ENCODE data around the gene DOCK2.

DOCK2 gene

DNA sequence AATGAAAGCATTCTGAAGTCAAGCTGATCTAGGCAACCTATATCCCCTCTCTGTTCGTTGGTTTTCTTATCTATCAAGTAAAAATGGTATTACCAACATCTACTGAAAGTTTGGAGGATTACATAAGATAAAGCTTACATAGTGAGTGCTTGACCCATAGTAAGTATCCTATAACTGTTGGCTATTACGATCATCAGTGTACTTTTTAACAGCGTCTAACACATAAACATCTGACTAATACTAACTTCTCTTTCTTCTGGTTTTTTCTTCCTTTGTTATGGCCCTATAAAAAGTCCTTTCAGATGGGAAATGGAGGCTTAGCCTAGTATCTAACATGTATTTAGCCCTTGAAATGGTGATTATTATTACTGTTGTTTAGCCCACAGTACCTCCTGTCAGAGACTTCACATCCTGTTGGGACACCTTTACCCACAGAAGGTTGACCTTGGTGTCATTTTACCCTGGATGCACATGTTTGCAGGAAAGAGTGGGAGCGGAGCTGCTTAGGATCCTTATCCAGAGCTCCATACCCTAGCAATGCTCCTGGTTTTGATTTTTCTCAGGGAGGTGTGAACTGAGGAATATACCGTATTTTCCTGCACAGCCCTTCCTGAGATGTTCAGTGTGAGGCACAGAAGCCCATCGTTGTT, 337.2 kb downstream of the DOCK2 start:
- TF ChIP-seq, protein P1, sequence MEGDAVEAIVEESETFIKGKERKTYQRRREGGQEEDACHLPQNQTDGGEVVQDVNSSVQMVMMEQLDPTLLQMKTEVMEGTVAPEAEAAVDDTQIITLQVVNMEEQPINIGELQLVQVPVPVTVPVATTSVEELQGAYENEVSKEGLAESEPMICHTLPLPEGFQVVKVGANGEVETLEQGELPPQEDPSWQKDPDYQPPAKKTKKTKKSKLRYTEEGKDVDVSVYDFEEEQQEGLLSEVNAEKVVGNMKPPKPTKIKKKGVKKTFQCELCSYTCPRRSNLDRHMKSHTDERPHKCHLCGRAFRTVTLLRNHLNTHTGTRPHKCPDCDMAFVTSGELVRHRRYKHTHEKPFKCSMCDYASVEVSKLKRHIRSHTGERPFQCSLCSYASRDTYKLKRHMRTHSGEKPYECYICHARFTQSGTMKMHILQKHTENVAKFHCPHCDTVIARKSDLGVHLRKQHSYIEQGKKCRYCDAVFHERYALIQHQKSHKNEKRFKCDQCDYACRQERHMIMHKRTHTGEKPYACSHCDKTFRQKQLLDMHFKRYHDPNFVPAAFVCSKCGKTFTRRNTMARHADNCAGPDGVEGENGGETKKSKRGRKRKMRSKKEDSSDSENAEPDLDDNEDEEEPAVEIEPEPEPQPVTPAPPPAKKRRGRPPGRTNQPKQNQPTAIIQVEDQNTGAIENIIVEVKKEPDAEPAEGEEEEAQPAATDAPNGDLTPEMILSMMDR (IDR thresholded peaks at IDR 0.05; ENCODE audit: poor library complexity, severe bottlenecking): no peak
- Histone ChIP-seq H3K27me3 (ENCODE audit: insufficient read depth, poor library complexity, severe bottlenecking) (no peaks in the 10 kb centered on the region), H3K27ac (ENCODE audit: poor library complexity, severe bottlenecking) (no peak overlapping the region), H3K36me3 (ENCODE audit: low read depth) (no peaks in the 10 kb centered on the region), H3K9me3 (ENCODE audit: severe bottlenecking) (no peaks in the 10 kb centered on the region), H3K4me1 (ENCODE audit: insufficient read depth, poor library complexity, severe bottlenecking) (peaks cover 51% of the 10 kb centered on the region), H3K4me3 (ENCODE audit: severe bottlenecking) (no peak overlapping the region)
- DNase-seq (ENCODE audit: low spot score) (no peak), ATAC-seq (ENCODE audit: low read depth) (no peak)

DNA sequence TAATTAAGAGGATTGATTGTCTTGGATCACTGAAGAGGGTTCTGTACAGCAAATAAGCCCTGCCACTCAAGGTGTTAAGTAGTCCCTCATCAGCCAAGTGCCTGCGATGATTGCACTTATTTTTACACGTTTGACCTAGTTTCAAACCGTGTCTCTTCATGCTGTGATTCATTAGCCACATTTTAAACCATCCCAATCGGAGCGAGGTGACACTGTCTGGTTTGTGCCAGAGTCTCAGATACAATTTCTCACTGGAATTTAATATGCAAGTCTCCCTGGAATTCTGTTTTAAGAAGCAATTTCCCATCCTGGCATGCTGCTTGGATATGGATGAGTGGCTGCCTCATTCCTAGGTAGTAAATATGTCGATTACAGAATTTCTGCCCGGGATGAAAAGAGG, 341.6 kb downstream of the DOCK2 start:
- TF ChIP-seq, protein P1 (IDR thresholded peaks at IDR 0.05; ENCODE audit: poor library complexity, severe bottlenecking): no peak
- Histone ChIP-seq H3K9me3 (ENCODE audit: severe bottlenecking) (no peaks in the 10 kb centered on the region), H3K36me3 (ENCODE audit: low read depth) (no peaks in the 10 kb centered on the region), H3K27ac (ENCODE audit: poor library complexity, severe bottlenecking) (peak overlapping the region; percentile 95), H3K4me1 (ENCODE audit: insufficient read depth, poor library complexity, severe bottlenecking) (peaks cover 31% of the 10 kb centered on the region), H3K4me3 (ENCODE audit: severe bottlenecking) (peak overlapping the region; percentile 35), H3K27me3 (ENCODE audit: insufficient read depth, poor library complexity, severe bottlenecking) (no peaks in the 10 kb centered on the region)
- ATAC-seq (ENCODE audit: low read depth) (no peak), DNase-seq (ENCODE audit: low spot score) (no peak)

DNA sequence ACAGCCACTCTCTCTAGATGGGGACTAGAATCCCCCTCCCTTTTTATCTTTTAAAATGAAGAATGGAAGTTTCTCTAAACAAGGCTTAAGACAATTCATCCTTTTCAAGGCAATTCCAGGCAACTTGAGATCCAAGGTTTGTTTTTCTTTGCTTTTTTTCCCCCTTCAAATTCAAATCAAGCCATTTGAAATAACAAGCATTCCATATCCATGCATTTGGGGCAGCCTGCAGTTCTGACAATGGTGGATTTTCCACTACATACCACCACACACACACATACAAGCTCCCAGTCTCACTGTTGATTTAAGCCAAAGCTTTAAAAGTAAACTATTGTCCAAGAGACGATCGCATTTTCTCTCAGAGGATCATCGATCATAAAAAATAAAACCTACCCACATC, 342.8 kb downstream of the DOCK2 start:
- H3K4me1 ChIP-seq (ENCODE audit: insufficient read depth, poor library complexity, severe bottlenecking): peaks cover 31% of the 10 kb centered on the region
- DNase-seq (ENCODE audit: low spot score) (no peak), ATAC-seq (ENCODE audit: low read depth) (no peak)
- H3K9me3 ChIP-seq (ENCODE audit: severe bottlenecking): no peaks in the 10 kb centered on the region
- H3K4me3 ChIP-seq (ENCODE audit: severe bottlenecking): peak overlapping the region; percentile 35
- peak overlapping the region; percentile 95 for H3K27ac ChIP-seq (ENCODE audit: poor library complexity, severe bottlenecking)
- H3K36me3 ChIP-seq (ENCODE audit: low read depth): no peaks in the 10 kb centered on the region
- no peaks in the 10 kb centered on the region for H3K27me3 ChIP-seq (ENCODE audit: insufficient read depth, poor library complexity, severe bottlenecking)
- TF ChIP-seq, protein P1 (IDR thresholded peaks at IDR 0.05; ENCODE audit: poor library complexity, severe bottlenecking): no peak

DNA sequence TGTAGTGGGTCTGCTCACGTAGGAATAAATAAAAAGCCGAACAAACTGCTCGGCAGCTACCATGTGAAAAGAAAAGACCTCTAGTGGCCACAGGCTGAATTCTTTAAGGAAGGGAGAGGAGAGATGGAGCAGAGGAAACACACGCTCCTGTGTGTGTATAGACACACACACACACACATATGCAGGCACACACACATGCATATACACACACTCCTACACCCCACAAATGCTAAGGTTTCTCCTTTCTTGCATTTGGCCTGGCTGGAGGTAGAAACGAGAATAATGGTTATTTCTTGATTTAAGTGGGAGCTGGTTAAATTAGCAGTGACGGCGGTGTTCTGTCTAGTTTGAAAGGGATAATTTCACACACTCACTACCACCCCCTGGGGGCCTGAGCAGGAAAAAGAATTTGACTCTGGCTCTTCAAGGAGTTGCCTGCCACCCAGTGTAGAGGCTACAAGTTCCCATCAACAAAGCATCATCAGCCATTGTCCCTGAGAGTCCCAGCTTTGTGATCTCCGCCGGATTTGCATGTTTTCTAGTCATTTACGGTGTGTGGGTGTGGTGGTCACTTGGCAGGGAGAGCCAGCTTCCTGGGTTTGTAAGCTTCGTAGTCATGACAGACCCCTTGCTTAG, 343.5 kb downstream of the DOCK2 start, which contains the start of gene INSYN2B:
Gene INSYN2B, minus strand, starts transcription at position 78 of the 636 bp plus-strand sequence. CDS start 96,597 bp downstream, outside the sequence.
- H3K4me1 ChIP-seq (ENCODE audit: insufficient read depth, poor library complexity, severe bottlenecking): peaks cover 31% of the 10 kb centered on the region
- DNase-seq (ENCODE audit: low spot score): peak; percentile 76
- H3K27ac ChIP-seq (ENCODE audit: poor library complexity, severe bottlenecking): peak within 1 kb of the TSS; percentile 95
- no peaks in the 10 kb centered on the region for H3K9me3 ChIP-seq (ENCODE audit: severe bottlenecking)
- no peaks in the 10 kb centered on the region for H3K27me3 ChIP-seq (ENCODE audit: insufficient read depth, poor library complexity, severe bottlenecking)
- peak; percentile 61 for ATAC-seq (ENCODE audit: low read depth)
- TF ChIP-seq, protein P1 (IDR thresholded peaks at IDR 0.05; ENCODE audit: poor library complexity, severe bottlenecking): peak; percentile 99
- H3K36me3 ChIP-seq (ENCODE audit: low read depth): no peaks in the 10 kb centered on the region
- peak within 1 kb of the TSS; percentile 35 for H3K4me3 ChIP-seq (ENCODE audit: severe bottlenecking)

DNA sequence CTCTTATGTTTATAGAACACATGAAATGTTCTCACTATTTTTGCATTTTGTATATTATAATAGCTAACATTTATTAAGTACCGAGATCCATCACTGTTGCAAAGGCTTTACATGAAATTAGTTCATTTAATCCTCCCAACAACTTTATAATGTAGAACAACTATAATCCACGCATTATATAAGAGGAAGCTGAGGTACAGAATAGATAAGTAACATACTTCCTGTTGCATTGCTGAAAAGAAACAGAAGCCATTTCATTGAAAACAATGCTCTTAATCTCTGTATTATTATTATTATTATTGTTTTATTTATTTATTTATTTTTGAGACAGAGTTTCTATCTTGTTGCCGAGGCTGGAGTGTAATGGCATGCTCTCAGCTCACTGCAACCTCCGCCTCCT, 351.1 kb downstream of the DOCK2 start:
- TF ChIP-seq, protein P1 (IDR thresholded peaks at IDR 0.05; ENCODE audit: poor library complexity, severe bottlenecking): no peak
- peaks cover 9% of the 10 kb centered on the region for H3K4me1 ChIP-seq (ENCODE audit: insufficient read depth, poor library complexity, severe bottlenecking)
- no peaks in the 10 kb centered on the region for H3K36me3 ChIP-seq (ENCODE audit: low read depth)
- H3K27ac ChIP-seq (ENCODE audit: poor library complexity, severe bottlenecking): no peak overlapping the region
- DNase-seq (ENCODE audit: low spot score): no peak
- no peaks in the 10 kb centered on the region for H3K27me3 ChIP-seq (ENCODE audit: insufficient read depth, poor library complexity, severe bottlenecking)
- no peaks in the 10 kb centered on the region for H3K9me3 ChIP-seq (ENCODE audit: severe bottlenecking)
- ATAC-seq (ENCODE audit: low read depth): no peak
- no peak overlapping the region for H3K4me3 ChIP-seq (ENCODE audit: severe bottlenecking)
